KMS-11 (cell line): Measurements from ENCODE around the gene SV2C.

Experiments used
- H2AFZ ChIP-seq: fragments of 200-600 bp; sonication (generic); 2 replicates; pipeline ENCODE4 v1.6.1; 2016; ENCODE audit warnings: antibody characterized with exemption, mixed run types, low read depth
- H3K27ac ChIP-seq: fragments of 200-600 bp; sonication (generic); 2 replicates; pipeline ENCODE4 v1.6.1; 2016; ENCODE audit warnings: mild to moderate bottlenecking, mixed run types
- H3K27me3 ChIP-seq: fragments of 200-600 bp; sonication (generic); 2 replicates; pipeline ENCODE4 v1.6.1; 2017; ENCODE audit warnings: mild to moderate bottlenecking, low read depth, mixed run types, moderate library complexity; ENCODE audit not compliant: insufficient read depth
- H3K36me3 ChIP-seq: fragments of 200-600 bp; sonication (generic); 2 replicates; pipeline ENCODE4 v1.6.1; 2017; ENCODE audit warnings: mild to moderate bottlenecking, mixed run types; ENCODE audit not compliant: insufficient read depth
- H3K4me1 ChIP-seq: fragments of 200-600 bp; sonication (generic); 2 replicates; pipeline ENCODE4 v1.6.1; 2016; ENCODE audit warnings: mild to moderate bottlenecking, low read depth, mixed run types; ENCODE audit not compliant: poor library complexity, severe bottlenecking
- H3K4me2 ChIP-seq: fragments of 200-600 bp; sonication (generic); 2 replicates; pipeline ENCODE4 v1.7.0; 2016; ENCODE audit warnings: mild to moderate bottlenecking, mixed run types
- H3K4me3 ChIP-seq: fragments of 200-600 bp; sonication (generic); IDR thresholded peaks from 2 replicates; pipeline ENCODE4 v1.6.1; 2017; ENCODE audit warnings: low read depth, low read length, mixed read lengths; ENCODE audit not compliant: insufficient read depth
- H3K79me2 ChIP-seq: fragments of 200-600 bp; sonication (generic); 2 replicates; pipeline ENCODE4 v1.6.1; 2016; ENCODE audit warnings: low read depth, mixed run types; ENCODE audit not compliant: insufficient read depth
- H3K9ac ChIP-seq: fragments of 200-600 bp; sonication (generic); 2 replicates; pipeline ENCODE4 v1.6.1; 2016; ENCODE audit warnings: mild to moderate bottlenecking, mixed run types
- H4K20me1 ChIP-seq: fragments of 200-600 bp; sonication (generic); 2 replicates; pipeline ENCODE4 v1.6.1; 2016; ENCODE audit warnings: mild to moderate bottlenecking, mixed run types; ENCODE audit not compliant: insufficient read depth
- TF ChIP-seq, protein P1 (sequence below): fragments of 200-600 bp; sonication (generic); conservative IDR thresholded peaks from 2 replicates; pipeline ENCODE4 v1.6.1; 2017; ENCODE audit warnings: low read depth, mild to moderate bottlenecking, antibody characterized with exemption, low read length, moderate library complexity, mixed read lengths

SV2C gene

DNA sequence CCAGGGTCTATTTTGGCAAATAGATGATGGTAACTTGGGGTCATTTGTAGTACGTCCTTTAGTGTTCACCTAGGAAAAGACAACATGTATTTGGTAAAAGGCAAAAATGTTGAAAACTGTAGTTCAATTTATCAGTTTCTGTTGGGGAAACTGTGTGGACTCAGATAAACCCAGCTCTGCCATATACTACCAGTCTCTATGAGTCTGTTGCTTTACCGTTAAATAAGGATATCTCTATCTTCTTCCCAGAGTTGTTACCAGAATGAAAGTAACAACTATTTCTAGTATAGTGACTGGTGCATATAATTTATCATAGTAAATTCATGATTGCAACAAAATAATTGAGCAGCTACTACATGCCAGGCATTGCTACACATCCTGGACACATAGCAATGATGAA lies 316.1 kb downstream of the SV2C start:
- Histone ChIP-seq H4K20me1 (no peaks in the 10 kb centered on the region), H3K9ac (no peak overlapping the region), H3K79me2 (peaks cover 9% of the 10 kb centered on the region; the same call in 1 of the 2 replicates), H3K27me3 (no peaks in the 10 kb centered on the region), H3K36me3 (no peaks in the 10 kb centered on the region), H2AFZ (no peak overlapping the region), H3K27ac (no peak overlapping the region), H3K4me1 (peaks cover 21% of the 10 kb centered on the region), H3K4me3 (no peak overlapping the region), H3K4me2 (no peak overlapping the region)
- TF ChIP-seq, protein P1, sequence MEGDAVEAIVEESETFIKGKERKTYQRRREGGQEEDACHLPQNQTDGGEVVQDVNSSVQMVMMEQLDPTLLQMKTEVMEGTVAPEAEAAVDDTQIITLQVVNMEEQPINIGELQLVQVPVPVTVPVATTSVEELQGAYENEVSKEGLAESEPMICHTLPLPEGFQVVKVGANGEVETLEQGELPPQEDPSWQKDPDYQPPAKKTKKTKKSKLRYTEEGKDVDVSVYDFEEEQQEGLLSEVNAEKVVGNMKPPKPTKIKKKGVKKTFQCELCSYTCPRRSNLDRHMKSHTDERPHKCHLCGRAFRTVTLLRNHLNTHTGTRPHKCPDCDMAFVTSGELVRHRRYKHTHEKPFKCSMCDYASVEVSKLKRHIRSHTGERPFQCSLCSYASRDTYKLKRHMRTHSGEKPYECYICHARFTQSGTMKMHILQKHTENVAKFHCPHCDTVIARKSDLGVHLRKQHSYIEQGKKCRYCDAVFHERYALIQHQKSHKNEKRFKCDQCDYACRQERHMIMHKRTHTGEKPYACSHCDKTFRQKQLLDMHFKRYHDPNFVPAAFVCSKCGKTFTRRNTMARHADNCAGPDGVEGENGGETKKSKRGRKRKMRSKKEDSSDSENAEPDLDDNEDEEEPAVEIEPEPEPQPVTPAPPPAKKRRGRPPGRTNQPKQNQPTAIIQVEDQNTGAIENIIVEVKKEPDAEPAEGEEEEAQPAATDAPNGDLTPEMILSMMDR, result no peak

DNA sequence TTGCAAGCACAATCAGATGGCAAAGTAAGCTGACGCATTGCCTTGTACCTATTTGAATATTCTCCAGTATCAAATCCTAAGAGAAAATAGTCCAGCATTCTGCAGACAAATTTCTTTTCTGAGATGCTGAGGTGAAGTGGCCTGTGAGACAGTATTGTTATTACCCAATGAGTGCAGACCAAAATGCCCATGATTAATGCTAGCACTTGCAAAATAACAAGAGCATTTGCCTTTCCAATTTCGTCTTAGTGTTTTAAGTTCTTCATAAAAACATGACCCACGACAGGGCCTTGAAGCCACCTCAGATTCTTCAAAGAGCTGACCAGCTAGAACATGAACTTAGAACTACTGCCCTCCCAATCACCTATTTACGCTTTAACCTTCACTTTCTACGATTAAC lies 317.3 kb downstream of the SV2C start:
- H3K79me2 ChIP-seq, result peaks cover 21% of the 10 kb centered on the region
- H4K20me1 ChIP-seq, result no peaks in the 10 kb centered on the region
- H3K27me3 ChIP-seq, result no peaks in the 10 kb centered on the region
- TF ChIP-seq, protein P1, result no peak
- H3K27ac ChIP-seq, result peak overlapping the region; percentile 98; the same call in 1 of the 2 replicates
- H3K4me2 ChIP-seq, result peak overlapping the region; percentile 82; the same call in 1 of the 2 replicates
- H3K9ac ChIP-seq, result no peak overlapping the region
- H3K4me3 ChIP-seq, result no peak overlapping the region
- peaks cover 21% of the 10 kb centered on the region for H3K4me1 ChIP-seq
- no peak overlapping the region; the same call in 1 of the 2 replicates for H2AFZ ChIP-seq
- H3K36me3 ChIP-seq, result no peaks in the 10 kb centered on the region

DNA sequence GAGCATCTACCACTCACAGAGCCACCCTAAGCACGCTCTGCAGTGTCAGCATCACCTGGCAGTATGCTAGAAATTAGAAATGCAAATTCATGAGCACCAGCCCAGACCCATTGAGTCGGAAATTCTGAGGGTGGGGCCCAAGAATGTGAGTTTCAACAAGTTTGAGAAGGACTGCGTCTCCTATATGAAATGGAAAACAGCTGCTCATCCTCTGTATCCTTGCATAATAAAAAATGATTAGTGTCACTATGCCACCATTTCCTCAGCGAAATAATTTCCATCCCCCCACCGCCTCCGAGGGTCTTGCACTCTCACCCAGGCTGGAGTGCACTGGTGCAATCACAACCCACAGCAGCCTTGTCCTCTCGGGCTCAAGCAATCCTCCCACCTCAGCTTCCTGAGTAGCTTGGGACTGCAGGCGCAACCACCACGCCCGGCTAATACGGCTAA lies 318.6 kb downstream of the SV2C start:
- H3K79me2 ChIP-seq, result peaks cover 35% of the 10 kb centered on the region
- no peak overlapping the region for H3K4me3 ChIP-seq
- H3K27me3 ChIP-seq, result no peaks in the 10 kb centered on the region
- peak overlapping the region; percentile 45 for H2AFZ ChIP-seq
- no peaks in the 10 kb centered on the region for H3K36me3 ChIP-seq
- H3K27ac ChIP-seq, result peak overlapping the region; percentile 98
- H3K9ac ChIP-seq, result peak overlapping the region; percentile 96
- no peaks in the 10 kb centered on the region for H4K20me1 ChIP-seq
- peak overlapping the region; percentile 82 for H3K4me2 ChIP-seq
- H3K4me1 ChIP-seq, result peaks cover 31% of the 10 kb centered on the region
- TF ChIP-seq, protein P1, result no peak

DNA sequence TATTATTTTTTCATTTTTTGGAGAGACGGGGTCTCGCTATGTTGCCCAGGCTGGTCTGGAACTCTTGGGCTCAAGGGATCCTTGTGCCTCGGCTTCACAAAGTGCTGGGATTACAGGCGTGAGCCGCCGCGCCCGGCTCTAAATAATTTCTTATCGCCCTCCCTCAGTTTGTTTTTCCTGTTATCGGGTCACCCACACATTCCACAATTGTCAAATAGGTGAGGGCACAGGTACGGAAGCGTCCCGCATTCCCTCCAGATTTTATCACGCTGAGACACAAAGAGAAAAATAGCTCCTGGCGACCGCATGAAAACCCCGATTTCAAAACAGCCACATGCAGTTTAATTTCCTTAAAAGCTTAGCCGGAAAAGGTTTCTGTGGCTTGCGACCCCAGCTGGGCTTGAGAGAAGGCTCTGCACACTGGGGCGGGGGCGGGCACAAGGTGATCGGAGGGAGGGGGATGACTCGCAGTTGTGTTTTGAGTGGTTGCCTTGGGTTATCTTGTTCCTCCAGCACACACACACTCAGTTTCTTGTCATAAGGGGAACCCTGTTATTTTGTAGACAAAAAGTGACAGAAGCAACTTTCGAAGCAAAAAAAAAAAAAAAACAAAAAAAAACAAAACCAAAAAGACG lies 319.2 kb downstream of the SV2C start:
- Histone ChIP-seq H3K27ac (peak overlapping the region; percentile 98), H3K4me1 (peaks cover 36% of the 10 kb centered on the region), H3K36me3 (no peaks in the 10 kb centered on the region), H3K4me2 (peak overlapping the region; percentile 82), H3K9ac (peak overlapping the region; percentile 96), H4K20me1 (no peaks in the 10 kb centered on the region), H3K27me3 (no peaks in the 10 kb centered on the region), H3K79me2 (peaks cover 40% of the 10 kb centered on the region), H3K4me3 (no peak overlapping the region), H2AFZ (peak overlapping the region; percentile 45)
- TF ChIP-seq, protein P1, result no peak; the same call in 1 of the 2 replicates
